ENCODE data around the gene TRAPPC10. TPM values are rescaled to one million over a fixed set of nuclear protein-coding genes. Genes with fewer than 3 reads are reported as not detected.
A peak's percentile ranks its signal among the peaks of the same experiment; 100 is the strongest.

The TRAPPC10 gene
- total RNA-seq, 4 donors from 2014 or later: 38.6 to 77.8 (median 55.3) TPM

DNA sequence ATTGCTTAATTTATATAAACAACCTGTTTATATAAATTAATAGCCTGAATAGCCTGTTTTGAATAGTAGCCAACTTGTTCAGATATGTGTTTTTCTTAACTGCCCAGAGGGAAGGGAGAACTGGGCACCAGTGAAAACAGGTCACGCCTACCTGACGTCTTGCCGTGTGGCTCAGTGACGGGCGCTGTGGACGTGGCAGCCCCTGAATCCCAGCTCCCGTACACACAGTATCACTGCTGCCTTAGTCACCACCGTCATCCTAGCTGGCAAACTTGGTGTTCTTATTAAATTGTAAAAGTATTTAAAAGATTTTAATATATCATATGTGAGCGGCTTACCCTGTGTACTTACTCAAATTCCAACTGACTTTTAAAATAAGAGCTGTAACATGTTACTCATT lies 35.4 kb upstream of the TRAPPC10 start:
- peaks cover 16% of the 10 kb centered on the region in 2 donors for H3K36me3 ChIP-seq
- H3K9me3 ChIP-seq: no peaks in the 10 kb centered on the region
- WGBS, 2 donors: 56 to 68% methylated on average over 9 of the region's 9 CpGs
- DNase-seq: peak; percentile 53 to 56
- H3K4me1 ChIP-seq: peaks cover 0 to 4% of the 10 kb centered on the region in 2 donors
- no peaks in the 10 kb centered on the region for H3K27me3 ChIP-seq
- H3K4me3 ChIP-seq (replicated peaks in 1 of 3): no peak overlapping the region
- intact Hi-C loops (cut with DNase I): loop anchor here (2.0 kb wide), 1 partner anchor 166 kb away; no protein-coding TSS in a partner anchor
- peak overlapping the region in 1 of 3 donors; percentile 13 for H3K27ac ChIP-seq
- TF ChIP-seq, protein P1, sequence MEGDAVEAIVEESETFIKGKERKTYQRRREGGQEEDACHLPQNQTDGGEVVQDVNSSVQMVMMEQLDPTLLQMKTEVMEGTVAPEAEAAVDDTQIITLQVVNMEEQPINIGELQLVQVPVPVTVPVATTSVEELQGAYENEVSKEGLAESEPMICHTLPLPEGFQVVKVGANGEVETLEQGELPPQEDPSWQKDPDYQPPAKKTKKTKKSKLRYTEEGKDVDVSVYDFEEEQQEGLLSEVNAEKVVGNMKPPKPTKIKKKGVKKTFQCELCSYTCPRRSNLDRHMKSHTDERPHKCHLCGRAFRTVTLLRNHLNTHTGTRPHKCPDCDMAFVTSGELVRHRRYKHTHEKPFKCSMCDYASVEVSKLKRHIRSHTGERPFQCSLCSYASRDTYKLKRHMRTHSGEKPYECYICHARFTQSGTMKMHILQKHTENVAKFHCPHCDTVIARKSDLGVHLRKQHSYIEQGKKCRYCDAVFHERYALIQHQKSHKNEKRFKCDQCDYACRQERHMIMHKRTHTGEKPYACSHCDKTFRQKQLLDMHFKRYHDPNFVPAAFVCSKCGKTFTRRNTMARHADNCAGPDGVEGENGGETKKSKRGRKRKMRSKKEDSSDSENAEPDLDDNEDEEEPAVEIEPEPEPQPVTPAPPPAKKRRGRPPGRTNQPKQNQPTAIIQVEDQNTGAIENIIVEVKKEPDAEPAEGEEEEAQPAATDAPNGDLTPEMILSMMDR (IDR thresholded peaks at IDR 0.05): no peak

GRCh38 chr21:43978060-43978459 lies 34.0 kb upstream of the TRAPPC10 start:
- TF ChIP-seq POLR2A (IDR thresholded peaks at IDR 0.05): no peak
- TF ChIP-seq, protein P1 (IDR thresholded peaks at IDR 0.05): no peak

GRCh38 chr21:43979654-43980053 lies 32.5 kb upstream of the TRAPPC10 start:
- Histone ChIP-seq H3K4me3 (replicated peaks in 1 of 3) (no peak overlapping the region), H3K9me3 (no peaks in the 10 kb centered on the region), H3K36me3 (peaks cover 18 to 20% of the 10 kb centered on the region in 2 donors), H3K4me1 (peaks cover 0 to 4% of the 10 kb centered on the region in 2 donors), H3K27me3 (no peaks in the 10 kb centered on the region), H3K27ac (no peak overlapping the region)
- peak; percentile 57 to 58 for DNase-seq
- TF ChIP-seq POLR2A (IDR thresholded peaks at IDR 0.05): no peak
- TF ChIP-seq, protein P1 (IDR thresholded peaks at IDR 0.05): no peak
- 64 to 66% methylated on average over 7 of the region's 7 CpGs for WGBS, 2 donors
- intact Hi-C loops (cut with DNase I): no loop called here

More at GRCh38 chr21:43978060-43978459, 34.0 kb upstream of the TRAPPC10 start:
- no peaks in the 10 kb centered on the region for H3K9me3 ChIP-seq
- H3K27me3 ChIP-seq: no peaks in the 10 kb centered on the region
- 98% methylated on average over 10 of the region's 10 CpGs for WGBS, 2 donors
- H3K27ac ChIP-seq: no peak overlapping the region
- peaks cover 0 to 4% of the 10 kb centered on the region in 2 donors for H3K4me1 ChIP-seq
- H3K4me3 ChIP-seq (replicated peaks in 1 of 3): no peak overlapping the region
- DNase-seq: no peak
- intact Hi-C loops (cut with DNase I): no loop called here
- peaks cover 18 to 20% of the 10 kb centered on the region in 2 donors for H3K36me3 ChIP-seq

- no peak for DNase-seq
- Histone ChIP-seq H3K4me3 (replicated peaks in 1 of 3) (no peak overlapping the region), H3K36me3 (peaks cover 18 to 20% of the 10 kb centered on the region in 2 donors), H3K27ac (no peak overlapping the region), H3K4me1 (no peaks in the 10 kb centered on the region), H3K9me3 (no peaks in the 10 kb centered on the region), H3K27me3 (no peaks in the 10 kb centered on the region)
- WGBS, 2 donors: 91 to 92% methylated on average over 19 to 23 of the region's 26 CpGs
- intact Hi-C loops (cut with DNase I): no loop called here
- TF ChIP-seq, protein P1 (IDR thresholded peaks at IDR 0.05): no peak
- TF ChIP-seq POLR2A (IDR thresholded peaks at IDR 0.05): no peak
Observed at GRCh38 chr21:43981151-43981870, 30.8 kb upstream of the TRAPPC10 start.

DNA sequence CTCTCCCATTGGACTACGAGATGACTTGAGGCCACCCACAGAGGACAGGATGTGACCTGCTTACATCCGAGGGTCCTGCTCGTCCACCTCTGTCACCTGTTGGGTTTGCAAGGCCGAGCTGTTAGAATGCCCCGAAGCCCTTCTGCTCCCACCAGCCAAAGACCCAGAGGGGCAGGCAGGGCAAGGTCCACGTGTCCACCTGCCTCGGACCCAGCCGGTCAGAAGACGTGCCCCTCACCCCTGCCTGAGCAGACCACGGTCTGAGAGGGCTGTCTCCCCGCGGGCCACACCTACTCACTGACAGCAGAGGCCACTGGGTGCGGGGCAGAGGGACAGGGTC lies 30.3 kb upstream of the TRAPPC10 start:
- Histone ChIP-seq H3K9me3 (no peaks in the 10 kb centered on the region), H3K4me1 (no peaks in the 10 kb centered on the region), H3K27ac (no peak overlapping the region), H3K36me3 (peaks cover 18 to 20% of the 10 kb centered on the region in 2 donors), H3K4me3 (replicated peaks in 1 of 3) (no peak overlapping the region), H3K27me3 (no peaks in the 10 kb centered on the region)
- intact Hi-C loops (cut with DNase I): no loop called here
- 87 to 89% methylated on average over 8 to 12 of the region's 13 CpGs for WGBS, 2 donors
- TF ChIP-seq POLR2A (IDR thresholded peaks at IDR 0.05): no peak
- TF ChIP-seq, protein P1 (IDR thresholded peaks at IDR 0.05): no peak
- DNase-seq: no peak

Measured in thyroid gland (tissue), 4 donors.